EL (cell line): Measurements from ENCODE around the gene SYTL3.
"Not testable (repeated sequence)": the region's sequence is repeated elsewhere in the genome, so short reads cannot be mapped to it uniquely, and the experiment has no call there.

Experiments
- DNase-seq: peaks from one replicate; pipeline ENCODE4 v3.0.0-alpha.2; 2016

Gene SYTL3

GRCh38 chr6:158642097-158642601 is 7.7 kb upstream of the SYTL3 start:
- DNase-seq, result peak; percentile 88

- no peak for DNase-seq
Observed at GRCh38 chr6:158643836-158644230, 6.0 kb upstream of the SYTL3 start.

- DNase-seq, result peak; percentile 93
Observed at GRCh38 chr6:158644231-158645063, 5.4 kb upstream of the SYTL3 start, which contains the start of gene DYNLT1. DYNLT1 (minus strand) TSS chr6:158644743; CDS start chr6:158644708, 35 bp downstream.

- no peak for DNase-seq
Observed at GRCh38 chr6:158645064-158646022, 4.5 kb upstream of the SYTL3 start.

DNA sequence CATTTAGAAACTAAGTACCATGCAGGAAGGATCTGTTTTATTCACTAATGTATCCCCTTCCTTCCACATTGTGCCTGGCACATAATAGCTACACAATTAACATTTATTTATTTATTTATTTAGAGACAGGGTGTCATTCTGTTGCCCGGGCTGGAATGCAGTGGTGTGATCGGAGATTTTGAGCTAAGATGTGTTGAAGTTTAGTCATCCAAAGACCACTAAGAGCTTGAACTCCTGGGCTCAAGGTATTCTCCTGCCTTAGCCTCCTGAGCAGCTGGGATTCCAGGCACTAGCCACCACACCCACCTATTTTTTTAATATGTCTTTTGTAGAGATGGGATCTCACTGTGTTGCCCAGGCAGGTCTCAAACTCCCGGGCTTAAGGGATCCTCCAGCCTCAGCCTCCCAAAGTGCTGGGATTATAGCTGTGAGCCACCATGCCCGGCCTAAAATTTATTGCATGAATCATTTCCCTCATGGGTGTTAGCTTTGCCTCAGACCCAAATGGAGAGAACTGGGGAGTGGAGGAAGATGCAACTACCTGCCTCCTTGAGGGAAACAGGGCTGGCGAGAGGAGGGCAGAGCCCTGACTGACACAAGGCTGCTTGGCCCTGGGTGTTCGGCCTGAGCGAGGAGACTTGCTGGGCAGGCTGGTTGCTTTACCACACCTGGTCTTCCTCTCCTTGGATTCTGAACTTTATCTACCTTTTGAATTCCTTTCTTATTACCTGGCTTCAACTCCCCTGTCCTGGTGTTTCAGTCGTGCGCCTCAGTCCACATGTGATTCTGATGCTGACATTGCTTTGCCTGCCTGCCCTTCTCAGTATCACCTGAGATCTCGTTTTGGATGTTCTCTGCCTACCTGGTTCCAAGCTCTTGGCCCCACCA is 3.6 kb upstream of the SYTL3 start:
- no peak for DNase-seq

- DNase-seq, result peak; percentile 49
Observed at GRCh38 chr6:158647501-158647900, 2.4 kb upstream of the SYTL3 start.

GRCh38 chr6:158648682-158649131 is 1.1 kb upstream of the SYTL3 start:
- DNase-seq, result peak; percentile 91

- DNase-seq, result not testable (repeated sequence)
Observed at GRCh38 chr6:158651981-158652737, 2.3 kb downstream of the SYTL3 start.

DNA sequence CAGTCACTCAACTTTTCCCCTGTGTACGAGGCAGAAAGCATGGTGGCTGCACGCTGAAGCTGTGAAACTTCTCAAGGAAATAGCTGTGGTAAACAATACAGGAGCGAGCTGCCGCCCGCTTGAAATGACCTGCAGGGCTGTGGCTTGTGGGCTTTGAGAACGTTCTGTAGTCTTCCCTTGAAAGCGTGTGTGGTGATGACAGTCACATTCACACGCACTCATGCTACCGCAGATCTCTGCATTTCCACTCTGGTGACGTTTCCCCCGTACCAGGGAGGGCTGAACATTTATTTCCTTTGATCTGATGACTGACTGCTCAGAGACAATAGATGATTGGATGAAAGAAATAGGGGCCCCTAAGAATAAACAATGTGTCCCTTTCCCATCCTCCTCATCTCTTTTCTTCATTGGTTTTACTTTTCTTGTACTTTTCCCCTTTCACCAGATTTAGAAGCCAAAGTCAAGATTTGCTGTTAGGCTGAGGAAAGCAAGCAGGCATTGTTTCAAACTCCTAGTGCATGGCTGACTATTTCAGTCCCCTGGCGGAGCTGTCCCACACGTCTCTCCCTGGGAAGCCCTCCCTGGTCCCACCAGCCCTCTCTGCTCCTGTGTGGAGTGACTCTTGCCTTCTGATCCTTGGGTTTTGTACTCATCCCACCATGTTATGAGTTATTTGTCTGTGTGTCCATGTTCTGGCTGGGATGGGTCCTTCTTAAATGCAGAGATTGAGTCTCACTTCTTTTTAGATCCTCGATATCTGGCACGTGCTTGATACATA is 3.9 kb downstream of the SYTL3 start:
- DNase-seq, result no peak

DNA sequence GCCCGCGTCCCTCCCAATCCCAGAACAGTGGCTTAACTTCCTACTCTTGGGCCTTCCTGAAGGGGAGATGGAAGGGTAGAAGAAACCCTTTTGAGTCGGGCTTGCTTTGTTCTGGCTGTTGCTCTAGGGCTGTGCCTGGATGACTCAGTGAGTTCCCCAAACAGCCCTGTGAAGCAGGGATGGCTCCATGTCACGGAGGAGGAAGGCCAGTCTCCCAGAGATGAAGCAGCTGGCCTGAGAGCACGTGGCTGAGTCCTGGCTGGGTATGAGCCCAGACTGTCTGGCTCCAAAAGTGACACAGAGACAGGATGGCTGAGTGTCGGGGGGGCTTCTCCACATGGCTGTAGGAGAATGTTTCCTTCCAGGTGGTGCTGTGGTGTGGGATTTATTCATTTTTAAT is 4.6 kb downstream of the SYTL3 start:
- DNase-seq, result peak; percentile 90

- DNase-seq, result peak; percentile 89
Observed at GRCh38 chr6:158654960-158655489, 5.2 kb downstream of the SYTL3 start.

DNA sequence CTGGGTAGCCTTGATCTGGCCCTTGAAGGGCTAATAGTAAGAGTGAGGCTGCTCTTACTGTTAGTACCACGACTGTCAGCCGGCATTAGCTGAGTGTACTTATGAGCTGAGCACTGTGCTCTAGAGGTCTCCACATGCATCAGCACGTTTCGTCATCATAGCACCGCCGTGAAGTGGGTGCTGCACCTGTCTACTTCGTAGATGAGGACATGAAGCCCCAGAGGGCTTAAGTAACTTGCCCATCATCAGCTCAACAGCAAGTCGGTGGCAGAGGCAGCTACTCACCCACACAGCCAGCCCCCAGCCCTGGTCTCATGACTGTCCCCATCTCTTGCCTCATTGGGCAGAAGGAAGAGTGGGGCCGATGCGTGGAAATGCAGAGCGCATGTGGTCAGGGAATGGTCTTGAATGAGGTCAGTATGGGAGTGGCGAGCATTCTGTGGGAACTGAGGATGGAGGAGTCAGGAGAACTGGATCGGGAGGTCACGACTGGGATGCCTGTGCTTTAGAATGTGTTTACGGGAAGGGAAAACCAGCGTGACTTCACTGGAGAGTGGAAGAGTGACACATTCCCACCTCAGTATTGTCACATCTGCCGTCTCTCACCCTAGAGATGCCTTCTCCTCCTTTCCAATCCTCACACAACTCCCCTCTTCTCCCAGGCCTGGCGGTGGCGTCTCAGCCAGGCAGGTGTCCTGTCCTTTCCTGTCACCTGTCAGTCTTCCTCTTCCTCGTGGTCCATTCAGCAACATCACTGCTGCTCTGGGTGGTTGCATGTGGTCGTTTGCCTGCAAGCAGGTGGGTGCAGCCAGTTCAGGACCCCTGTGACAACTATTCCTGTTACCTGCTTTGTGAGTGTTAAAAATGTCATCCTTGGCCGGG is 6.0 kb downstream of the SYTL3 start:
- DNase-seq, result no peak

DNA sequence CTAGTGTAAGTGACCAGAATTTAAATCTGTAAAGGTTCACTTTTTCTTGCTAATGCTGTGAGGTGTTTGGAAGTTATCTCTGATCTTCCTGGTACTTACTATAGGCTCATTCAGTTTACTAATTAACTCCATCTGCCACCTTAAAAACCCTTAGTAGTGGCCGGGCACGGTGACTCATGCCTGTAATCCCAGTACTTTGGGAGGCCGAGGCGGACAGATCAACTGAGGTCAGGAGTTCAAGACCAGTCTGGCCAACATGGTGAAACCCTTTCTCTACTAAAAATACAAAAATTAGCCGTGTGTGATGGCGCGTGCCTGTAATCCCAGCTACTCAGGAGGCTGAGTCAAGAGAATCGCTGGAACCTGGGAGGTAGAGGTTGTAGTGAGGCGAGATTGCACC is 7.1 kb downstream of the SYTL3 start:
- DNase-seq, result peak; percentile 75

DNA sequence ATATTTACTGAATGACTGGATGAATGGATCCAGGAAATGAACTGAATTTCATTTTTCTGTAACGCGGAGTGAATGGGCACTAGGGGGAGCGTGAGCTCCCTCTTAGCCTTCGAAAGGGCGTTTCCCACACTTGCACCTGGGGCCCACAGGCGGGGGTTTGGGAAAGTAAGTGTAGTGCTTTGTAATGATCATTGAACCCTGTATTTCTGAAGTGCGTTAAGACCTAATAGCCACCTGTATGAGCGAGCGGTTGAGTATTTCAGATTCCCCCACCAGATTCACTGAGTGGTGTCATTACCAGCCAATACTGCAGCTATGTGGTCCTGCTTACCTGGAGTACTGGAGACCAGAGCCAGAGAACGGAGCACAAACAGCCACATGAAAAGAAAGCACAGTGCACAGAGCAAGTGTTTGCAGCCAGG is 10.5 kb downstream of the SYTL3 start:
- DNase-seq, result peak; percentile 15

GRCh38 chr6:158661156-158661685 is 11.4 kb downstream of the SYTL3 start:
- DNase-seq, result no peak

DNA sequence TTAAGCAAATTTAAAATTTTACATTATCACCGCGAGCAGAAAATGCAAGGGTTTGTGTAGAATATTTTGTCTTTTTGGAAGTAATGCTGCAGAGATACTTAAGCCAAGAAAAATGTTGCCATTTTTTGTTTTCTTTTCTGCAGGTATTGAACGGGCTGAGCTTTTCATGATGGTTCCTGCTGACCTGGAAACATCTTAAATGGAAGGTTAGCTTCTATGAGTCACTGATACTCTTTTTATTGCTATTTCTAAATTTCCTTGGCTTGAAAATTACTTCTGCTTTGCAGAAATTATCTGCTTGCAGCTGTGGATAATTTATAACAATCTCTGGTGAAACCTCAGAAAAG is 12.7 kb downstream of the SYTL3 start:
- no peak for DNase-seq

DNA sequence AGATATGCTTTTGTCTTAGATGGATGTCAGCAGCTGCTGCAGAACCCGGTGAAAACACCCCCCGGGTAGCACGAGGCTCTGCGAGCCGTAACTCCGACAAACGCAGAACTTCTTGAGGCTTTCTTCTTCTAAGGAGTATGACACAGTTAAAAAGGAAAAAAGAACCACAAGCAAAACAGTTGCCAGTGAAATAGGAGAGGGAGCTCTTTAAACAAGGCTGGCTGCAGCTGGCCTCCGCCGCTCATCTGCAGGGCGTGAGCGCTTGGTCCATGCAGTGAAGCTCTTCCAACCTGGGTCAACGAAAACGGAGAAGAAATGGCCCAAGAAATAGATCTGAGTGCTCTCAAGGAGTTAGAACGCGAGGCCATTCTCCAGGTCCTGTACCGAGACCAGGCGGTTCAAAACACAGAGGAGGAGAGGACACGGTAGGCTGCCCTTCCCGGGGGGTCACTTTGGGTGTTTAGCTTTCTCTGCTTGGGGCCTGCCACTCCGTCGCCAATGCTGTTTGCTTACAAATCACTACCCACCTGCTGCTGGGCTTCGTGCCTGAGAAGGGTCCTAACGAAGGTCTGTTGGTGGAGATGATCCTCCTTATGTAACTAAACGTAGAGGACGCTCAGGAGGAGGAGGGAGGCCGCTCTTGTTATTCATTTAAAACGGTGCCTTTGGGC is 13.2 kb downstream of the SYTL3 start:
- no peak for DNase-seq

DNA sequence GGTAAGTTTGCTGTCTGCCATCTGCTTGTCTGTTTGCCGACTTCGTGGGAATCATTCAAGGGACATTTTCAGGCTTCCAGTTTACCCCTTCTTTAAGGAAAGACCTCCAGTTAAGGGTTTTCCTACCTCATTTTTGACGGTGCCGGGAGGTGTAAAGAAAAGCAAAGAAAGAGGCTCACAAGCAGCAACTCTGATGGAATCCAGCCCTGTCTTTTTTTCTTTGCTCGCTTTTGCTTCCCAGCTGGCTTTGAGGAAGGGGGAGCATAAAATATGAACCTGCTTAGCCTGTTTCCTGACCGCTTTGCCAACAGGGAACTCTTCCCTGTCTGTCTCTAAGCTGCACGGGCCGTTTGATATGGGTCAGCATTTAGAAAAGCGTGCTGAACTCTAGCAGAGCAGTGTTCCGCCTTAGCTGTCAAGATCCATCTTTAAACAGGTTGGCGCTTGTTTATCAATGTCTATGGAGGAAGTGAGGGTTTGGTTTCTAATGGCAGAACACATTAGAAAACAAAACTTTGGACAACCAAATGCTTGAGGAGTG is 13.8 kb downstream of the SYTL3 start:
- DNase-seq, result no peak
